ENCODE data around the gene DCAF7.

- TF ChIP-seq, protein P1, sequence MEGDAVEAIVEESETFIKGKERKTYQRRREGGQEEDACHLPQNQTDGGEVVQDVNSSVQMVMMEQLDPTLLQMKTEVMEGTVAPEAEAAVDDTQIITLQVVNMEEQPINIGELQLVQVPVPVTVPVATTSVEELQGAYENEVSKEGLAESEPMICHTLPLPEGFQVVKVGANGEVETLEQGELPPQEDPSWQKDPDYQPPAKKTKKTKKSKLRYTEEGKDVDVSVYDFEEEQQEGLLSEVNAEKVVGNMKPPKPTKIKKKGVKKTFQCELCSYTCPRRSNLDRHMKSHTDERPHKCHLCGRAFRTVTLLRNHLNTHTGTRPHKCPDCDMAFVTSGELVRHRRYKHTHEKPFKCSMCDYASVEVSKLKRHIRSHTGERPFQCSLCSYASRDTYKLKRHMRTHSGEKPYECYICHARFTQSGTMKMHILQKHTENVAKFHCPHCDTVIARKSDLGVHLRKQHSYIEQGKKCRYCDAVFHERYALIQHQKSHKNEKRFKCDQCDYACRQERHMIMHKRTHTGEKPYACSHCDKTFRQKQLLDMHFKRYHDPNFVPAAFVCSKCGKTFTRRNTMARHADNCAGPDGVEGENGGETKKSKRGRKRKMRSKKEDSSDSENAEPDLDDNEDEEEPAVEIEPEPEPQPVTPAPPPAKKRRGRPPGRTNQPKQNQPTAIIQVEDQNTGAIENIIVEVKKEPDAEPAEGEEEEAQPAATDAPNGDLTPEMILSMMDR (IDR thresholded peaks at IDR 0.05; ENCODE audit: low read depth, low read length) = no peak
- no peak for TF ChIP-seq EZH2phosphoT487 (IDR thresholded peaks at IDR 0.05; ENCODE audit: low read depth)
These were observed 30.1 kb upstream of the DCAF7 start for GRCh38 chr17:63519972-63520882.
